GM19193 (cell line): ENCODE data around the gene KNSTRN.

Source experiments
- POLR2A ChIP-seq: IDR thresholded peaks from 4 replicates; pipeline ENCODE4 v1.6.1; 2011; ENCODE audit not compliant: insufficient read depth, insufficient read length; ENCODE audit errors: extremely low read depth

The KNSTRN gene, protein sequence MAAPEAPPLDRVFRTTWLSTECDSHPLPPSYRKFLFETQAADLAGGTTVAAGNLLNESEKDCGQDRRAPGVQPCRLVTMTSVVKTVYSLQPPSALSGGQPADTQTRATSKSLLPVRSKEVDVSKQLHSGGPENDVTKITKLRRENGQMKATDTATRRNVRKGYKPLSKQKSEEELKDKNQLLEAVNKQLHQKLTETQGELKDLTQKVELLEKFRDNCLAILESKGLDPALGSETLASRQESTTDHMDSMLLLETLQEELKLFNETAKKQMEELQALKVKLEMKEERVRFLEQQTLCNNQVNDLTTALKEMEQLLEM

DNA sequence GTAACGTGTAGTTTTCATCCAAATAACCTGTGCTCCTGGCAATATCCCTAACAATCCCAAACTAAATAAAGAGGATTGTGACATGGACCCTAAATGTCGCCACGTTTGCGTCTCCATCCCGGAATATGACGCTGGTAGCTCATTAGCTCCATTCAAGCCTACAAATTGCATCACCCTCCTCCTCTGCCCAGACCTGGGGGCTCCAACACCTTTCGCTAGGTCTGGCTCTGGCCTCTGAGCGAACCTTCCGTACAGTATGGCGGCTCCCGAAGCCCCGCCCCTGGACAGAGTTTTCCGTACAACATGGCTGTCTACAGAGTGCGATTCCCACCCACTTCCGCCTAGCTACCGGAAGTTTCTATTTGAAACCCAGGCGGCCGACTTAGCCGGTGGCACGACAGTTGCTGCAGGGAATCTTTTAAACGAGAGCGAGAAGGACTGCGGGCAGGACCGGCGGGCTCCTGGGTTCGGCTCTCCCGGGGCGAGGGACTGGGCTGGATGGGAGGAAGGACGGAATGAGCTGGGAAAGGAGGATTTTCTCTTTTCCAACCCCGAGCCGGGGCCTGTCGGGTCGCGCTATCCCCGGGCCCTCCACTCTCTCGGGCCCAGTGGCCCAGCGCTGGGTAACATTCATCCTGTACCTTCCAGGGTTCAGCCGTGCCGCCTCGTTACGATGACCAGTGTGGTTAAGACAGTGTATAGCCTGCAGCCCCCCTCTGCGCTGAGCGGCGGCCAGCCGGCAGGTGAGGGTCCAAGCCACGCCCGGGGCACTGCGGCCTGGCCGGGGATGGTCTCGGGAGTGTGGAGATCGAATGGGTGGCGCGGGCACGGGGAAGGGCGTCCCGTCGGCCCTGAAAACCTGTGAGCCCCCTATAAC, at the start of gene KNSTRN:
Gene KNSTRN, plus strand, starts transcription at position 142 of the 877 bp plus-strand sequence. Its CDS starts 115 bp downstream, at position 257.
- TF ChIP-seq POLR2A, result peak; percentile 68

DNA sequence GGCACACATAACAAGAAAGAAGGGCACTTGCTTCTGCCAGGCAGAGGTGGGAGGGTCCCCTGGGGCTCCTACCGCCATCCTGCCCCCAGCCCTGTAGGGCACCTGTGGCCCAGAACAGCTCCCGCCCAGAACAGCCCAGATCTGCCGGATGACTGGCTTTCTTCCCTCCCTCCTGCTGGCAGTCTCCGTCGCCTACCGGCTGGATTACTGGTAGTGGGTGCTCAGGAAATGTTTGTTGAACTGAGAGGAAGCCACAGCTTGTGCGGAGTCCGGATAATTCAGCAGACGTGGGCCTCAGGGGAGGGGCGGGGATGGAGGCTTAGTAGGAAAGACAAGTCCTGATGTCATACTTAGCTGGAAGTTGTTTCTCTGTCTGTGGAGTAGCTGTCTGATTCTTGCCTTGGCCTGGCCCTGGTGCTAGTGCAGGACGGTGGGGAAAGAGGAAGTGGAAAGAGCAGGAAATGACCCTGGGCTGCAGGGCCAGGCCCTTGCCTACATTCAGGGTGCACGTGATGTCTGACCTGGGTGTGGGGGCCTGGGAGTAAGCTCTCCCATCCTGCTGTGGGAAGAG, 48.5 kb upstream of the KNSTRN start:
- TF ChIP-seq POLR2A, result no peak

DNA sequence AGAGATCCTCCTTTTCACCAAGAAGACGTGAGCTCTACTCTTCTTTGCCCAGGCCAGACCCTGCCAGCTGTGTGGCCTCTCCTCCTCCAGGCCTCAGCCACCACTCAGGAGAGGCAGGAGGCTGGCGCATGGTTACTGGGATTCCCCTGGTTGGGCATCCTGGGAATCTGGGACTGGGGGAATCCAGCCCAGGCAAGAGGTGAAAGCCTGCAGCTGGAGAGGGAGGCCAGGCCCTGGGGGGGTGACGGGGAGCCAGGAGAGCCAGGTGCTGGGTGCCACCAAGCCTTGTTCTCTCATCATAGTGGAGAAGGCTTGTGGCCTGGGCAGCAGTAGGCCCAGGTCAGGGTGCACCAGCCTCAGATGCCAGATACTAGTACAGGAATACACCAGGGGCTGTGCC, 48.0 kb upstream of the KNSTRN start:
- no peak for TF ChIP-seq POLR2A

DNA sequence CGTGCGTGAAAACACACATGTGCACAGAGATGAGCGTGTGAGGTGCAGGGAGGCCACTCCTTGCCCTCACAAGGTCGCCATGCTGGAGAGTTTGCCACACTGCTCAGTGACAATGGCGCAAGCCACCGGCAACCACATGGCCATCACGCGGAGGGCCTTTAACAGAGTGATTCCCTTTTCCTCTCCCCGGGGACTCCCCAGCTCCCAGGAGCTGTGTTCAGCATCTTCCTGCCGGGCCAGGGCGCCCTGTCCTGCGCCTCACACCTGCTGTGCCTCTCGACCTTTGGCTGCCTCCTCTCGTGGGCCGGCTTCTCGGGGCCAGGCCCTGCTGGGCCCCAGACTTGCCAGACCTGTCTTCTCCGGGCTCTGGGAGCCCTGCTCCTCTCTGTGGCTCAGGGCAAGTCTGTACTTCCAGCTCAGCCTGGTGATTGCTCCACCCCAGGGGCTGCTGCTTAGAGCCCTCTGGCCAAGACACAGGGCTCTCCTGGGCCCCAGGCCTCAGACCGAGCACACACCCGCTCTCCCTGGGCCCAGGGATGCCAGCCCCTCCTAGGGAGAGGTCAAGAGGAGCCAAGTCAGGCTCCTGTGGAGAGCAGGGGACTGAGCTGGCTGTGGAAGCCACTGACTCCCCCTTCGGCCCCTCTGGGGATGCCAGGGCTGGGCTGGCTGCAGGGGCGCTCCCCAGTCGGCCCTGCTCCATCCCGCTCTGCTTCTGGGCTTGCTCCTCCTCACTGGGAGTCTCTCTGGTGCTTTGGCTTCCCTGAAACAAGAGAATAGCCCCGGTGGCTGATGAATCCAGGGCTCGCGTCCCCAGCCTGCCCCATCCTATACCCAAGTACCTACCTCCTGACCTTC, 47.4 kb upstream of the KNSTRN start:
- TF ChIP-seq POLR2A, result no peak

DNA sequence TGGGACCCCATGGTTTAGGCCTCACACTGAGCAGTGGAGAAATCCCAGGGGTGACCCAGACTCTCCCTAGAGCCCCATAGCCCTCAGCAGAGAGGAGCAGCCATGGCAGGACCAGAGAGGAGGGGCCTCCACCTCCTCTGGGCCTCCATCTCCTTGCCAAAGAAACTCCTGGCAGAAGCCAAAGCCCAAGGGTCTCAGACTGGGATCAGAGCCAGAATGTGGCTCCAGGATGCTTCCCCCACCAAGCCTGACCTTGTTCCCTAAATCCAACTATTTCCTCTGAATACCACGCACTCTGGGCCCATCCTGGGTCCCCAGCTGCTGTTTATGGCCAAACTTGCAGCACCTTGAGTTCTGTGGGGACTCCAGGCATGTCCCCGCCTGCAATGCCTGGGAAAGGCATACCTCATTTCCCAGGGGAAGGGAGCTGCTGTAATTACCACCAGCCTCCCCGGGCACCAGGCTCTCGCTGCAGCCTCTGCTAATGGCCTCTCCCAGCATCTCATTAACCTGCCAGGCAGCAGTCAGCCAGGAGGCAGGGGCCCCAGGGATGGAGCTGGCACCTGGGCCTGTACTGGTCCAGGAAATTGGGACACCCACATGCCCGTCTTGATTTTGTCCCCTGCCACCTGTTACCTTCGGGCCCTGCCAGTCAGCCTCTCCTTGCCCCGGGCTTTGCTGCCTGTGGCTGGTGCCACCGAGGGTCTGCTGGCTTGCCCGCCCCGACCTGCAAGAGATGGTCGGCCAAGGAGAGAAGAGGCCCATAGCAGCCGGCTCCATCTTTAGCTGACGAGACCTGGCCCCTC, 46.4 kb upstream of the KNSTRN start:
- TF ChIP-seq POLR2A, result no peak

DNA sequence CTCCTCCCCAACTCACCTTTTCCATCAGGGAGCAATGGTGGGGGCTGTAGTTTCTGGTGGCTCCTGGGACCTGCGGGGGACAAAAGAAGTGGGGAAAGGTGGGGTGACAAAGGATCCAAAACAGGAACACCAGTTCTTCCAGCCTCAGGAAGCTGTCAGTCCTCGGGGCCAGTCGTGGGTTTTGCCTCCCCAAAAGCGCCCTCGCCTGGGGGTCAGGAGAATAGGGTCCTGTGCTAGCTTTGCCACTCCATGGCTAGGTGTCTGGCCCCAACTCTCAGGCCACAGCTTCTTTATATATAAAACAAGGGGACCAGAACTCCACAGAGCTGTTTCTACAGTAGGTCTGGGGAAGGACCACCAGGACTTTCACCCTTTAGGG, 45.8 kb upstream of the KNSTRN start:
- no peak for TF ChIP-seq POLR2A

DNA sequence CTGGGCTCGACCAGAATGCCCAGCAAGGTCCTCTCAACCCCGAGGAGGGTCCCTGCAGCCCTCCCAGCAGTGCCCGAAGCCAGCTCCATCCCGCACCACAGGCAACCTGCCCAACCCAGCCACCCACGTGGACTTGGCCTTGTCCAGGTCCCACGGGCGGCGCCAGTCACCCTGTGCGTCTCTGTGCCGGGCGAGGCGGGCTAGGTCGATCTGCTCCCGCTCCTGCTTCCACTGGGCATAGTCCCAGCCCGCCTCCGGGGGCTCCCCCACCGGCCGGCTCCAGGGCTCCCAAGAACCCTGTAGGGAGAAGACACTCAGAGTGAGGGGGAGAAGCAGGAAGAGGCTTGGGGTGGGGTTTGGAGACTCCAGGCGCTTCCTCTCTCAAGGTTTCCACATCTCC, 44.9 kb upstream of the KNSTRN start:
- TF ChIP-seq POLR2A, result no peak

DNA sequence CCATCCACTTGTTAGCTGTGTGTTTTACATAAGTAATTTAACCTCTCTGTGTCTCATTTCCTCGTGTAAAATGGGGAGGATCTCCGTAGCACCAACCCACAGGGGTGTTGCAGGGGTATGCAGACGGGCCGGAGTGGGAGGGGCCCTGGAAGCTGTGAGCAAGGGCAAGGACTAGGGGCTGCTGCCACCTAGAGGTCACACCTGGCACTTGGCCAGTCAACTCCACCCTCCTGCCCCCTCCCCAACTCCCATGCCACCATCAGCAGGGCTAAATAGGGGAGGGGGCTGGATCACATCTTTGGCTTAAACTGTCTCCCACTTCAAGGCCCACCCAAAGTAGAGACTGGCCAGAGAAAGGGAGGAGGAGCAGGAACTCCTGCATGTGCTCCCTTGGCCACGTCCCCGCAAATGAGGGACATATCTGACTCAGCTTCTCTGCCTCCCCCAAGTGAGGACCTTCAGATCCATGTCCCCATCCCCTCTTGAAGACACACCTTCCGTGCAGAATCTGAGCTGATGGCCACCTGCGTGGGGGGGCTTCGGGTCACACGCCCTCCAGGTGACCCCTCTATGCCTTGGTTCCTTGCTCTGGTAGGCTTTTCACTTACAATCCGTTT, 44.4 kb upstream of the KNSTRN start:
- TF ChIP-seq POLR2A, result no peak

DNA sequence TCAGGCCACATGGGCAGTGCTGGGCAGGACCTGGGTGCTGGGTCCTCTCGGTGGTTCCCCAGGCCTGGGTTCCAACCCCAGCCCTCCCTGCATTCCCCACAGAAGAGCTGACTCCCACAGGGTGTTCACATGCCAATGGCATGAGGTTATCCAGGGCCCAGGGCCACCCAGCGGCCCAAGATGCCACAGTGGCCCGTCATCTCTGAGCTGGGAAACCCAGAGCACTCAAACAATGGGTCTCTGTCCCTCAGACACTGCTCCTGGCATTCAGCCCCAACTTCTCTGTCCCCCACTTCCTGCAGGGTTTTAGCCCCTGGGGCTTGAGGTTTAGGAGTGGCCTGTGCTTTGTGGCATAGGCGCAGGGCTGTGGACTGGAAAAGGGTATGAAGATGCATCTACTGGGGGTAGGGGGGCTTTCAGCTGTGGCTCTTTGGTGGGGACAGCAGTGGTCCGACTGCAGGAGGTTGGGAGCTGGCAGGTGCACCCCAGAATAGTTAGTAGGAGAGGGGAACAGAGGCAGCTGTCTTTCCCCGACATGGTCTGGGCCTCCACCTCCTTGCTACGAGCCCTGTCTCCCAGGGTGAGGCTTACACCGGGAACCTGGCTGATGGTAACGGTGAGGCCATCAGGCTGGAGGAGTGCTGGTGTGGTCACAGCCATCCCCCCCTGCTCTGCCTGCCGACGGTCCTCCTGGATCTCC, 43.5 kb upstream of the KNSTRN start:
- TF ChIP-seq POLR2A, result no peak

DNA sequence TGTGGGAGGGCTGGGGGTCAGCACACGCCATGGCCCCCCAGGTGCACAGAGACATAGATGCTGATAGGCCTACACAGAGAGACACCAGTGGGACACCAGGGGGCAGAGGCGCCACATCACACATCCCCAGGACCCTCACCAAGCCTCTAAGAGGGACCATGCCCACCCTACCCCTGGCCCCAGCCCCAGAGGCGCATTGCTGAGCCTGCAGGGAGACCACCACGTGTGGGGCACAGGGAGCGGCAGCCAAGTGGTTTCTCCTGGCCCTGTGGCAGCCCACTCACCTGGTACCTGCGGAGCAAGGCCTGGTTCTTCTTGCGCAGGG, 42.9 kb upstream of the KNSTRN start:
- no peak for TF ChIP-seq POLR2A

DNA sequence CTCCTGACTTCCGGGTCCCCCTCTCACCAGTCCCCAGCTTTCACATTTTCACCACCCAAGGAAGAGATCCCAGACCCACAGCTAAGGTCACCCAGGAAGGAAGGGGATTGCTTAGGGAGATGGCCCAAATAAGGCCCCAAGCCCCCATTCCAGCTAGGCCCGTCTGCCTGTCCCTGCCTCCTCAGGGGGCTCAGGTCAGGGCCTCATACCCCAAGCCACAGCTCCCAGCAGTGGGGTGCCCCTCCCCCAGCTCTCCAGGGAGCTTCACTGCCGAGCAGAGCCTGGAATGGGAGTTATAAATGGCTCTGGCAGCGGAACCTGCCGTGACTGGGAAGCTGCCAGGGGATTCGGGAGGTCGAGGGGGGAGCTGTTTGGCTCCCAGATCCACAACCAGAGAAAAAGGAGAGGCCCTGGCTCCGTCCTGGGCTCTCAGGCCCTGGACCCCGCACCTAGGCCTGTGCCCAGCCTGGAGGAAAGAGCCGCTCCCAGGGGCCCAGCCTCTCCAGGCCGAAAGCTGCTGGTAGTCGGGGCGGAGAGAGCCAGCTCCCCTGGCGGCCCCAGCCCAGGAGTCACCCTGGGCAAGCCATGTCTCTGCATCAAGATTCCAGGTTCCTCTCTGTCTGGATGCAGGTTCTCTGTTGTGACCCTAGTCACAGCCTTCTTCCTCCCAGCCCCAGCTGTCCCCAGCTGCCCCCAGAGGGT, 42.3 kb upstream of the KNSTRN start:
- TF ChIP-seq POLR2A, result no peak

DNA sequence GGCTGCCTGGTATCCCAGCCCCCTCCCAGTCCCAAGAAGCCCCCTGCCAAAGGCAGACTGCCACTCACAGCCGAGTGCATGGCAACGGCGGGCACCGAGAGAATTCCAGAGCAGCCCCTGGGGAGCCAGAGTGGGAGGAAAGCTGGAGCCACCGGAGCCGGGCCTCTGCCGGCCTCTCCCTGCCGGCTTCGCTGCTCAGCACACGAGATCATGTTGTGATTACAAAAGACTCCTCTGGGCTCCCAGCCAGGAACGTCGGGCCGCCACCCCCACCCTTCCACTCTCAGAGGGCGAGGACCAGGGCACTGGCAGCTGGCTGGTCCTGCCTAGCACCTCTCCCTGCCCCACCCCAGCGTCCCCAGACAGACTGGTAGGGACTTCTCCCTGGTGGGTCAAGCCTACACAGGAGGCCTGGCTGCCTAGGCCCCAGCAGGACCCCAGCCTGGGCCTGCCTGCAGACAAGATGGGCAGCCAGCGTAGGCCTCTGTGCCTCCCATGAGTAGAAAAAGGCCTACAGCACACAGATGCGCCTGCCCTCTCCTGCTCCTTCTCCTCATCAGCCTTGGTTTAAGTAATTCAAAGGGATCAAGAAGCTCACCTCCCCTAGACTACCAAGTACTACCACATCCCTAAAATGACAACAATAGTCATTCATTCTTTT, 41.7 kb upstream of the KNSTRN start, which contains the start of gene CCDC9B:
Gene CCDC9B, minus strand, starts transcription at position 200 of the 661 bp plus-strand sequence. Its CDS starts 120 bp downstream, at position 80.
- TF ChIP-seq POLR2A, result no peak
